GM18951 (cell line): Measurements from ENCODE around the gene ADD3.

Source experiments
- POLR2A ChIP-seq: IDR thresholded peaks from 4 replicates; pipeline ENCODE4 v1.6.1; 2011; ENCODE audit warnings: mild to moderate bottlenecking; ENCODE audit not compliant: insufficient read length, insufficient read depth; ENCODE audit errors: extremely low read depth
- in situ Hi-C: fragments of 300-500 bp; cut with MboI; formaldehyde crosslinking; loops from one replicate; pipeline ENCODE4 v1.12.0; 2022; ENCODE audit warnings: low sequenced_read_pairs, mixed read lengths, inconsistent platforms; ENCODE audit not compliant: unreplicated experiment

ADD3 gene

GRCh38 chr10:110022716-110023504 is 15.1 kb downstream of the ADD3 start:
- no peak for TF ChIP-seq POLR2A
- in situ Hi-C loops: no loop called here

GRCh38 chr10:110023785-110024465 is 16.1 kb downstream of the ADD3 start:
- in situ Hi-C loops: no loop called here
- no peak for TF ChIP-seq POLR2A

- in situ Hi-C loops: no loop called here
- no peak for TF ChIP-seq POLR2A
Observed at GRCh38 chr10:110029450-110029849, 21.7 kb downstream of the ADD3 start.

GRCh38 chr10:110032801-110033700 is 25.3 kb downstream of the ADD3 start:
- in situ Hi-C loops: no loop called here
- no peak for TF ChIP-seq POLR2A

GRCh38 chr10:110033701-110034235 is 26.0 kb downstream of the ADD3 start:
- TF ChIP-seq POLR2A: no peak
- in situ Hi-C loops: no loop called here

- no peak for TF ChIP-seq POLR2A
- in situ Hi-C loops: no loop called here
Observed at GRCh38 chr10:110034596-110034995, 26.8 kb downstream of the ADD3 start.

GRCh38 chr10:110035070-110035921 is 27.5 kb downstream of the ADD3 start:
- in situ Hi-C loops: no loop called here
- TF ChIP-seq POLR2A: no peak

GRCh38 chr10:110036640-110037039 is 28.9 kb downstream of the ADD3 start:
- TF ChIP-seq POLR2A: no peak
- in situ Hi-C loops: no loop called here

GRCh38 chr10:110039254-110039653 is 31.5 kb downstream of the ADD3 start:
- TF ChIP-seq POLR2A: no peak
- in situ Hi-C loops: no loop called here

- no peak for TF ChIP-seq POLR2A
- in situ Hi-C loops: no loop called here
Observed at GRCh38 chr10:110040108-110040507, 32.3 kb downstream of the ADD3 start.

GRCh38 chr10:110040767-110041478 is 33.1 kb downstream of the ADD3 start:
- in situ Hi-C loops: no loop called here
- TF ChIP-seq POLR2A: no peak

- no peak for TF ChIP-seq POLR2A
- in situ Hi-C loops: no loop called here
Observed at GRCh38 chr10:110041479-110041829, 33.7 kb downstream of the ADD3 start.

GRCh38 chr10:110042181-110042580 is 34.4 kb downstream of the ADD3 start:
- in situ Hi-C loops: no loop called here
- no peak for TF ChIP-seq POLR2A
